Body of pancreas (tissue), 4 donors: ENCODE measurements around the gene SPATS2L. TPM values are rescaled to one million over a fixed set of nuclear protein-coding genes. Genes with fewer than 3 reads are reported as not detected.

Source experiments
- ATAC-seq: fragments of 150-250 bp; one replicate; pipeline ENCODE4 v1.9.1; 2016
- DNase-seq, 4 donors: peaks; one replicate each; pipeline ENCODE4 v3.0.0-alpha.2; 2019
- H3K27ac ChIP-seq, 4 donors: fragments of 200-600 bp; sonication (generic); 1 replicate in 3 of 4; 2 replicates in 1 of 4; pipeline versions ENCODE4 v1.5.1 to v1.6.1; 2016 to 2019; ENCODE audit warnings: mild to moderate bottlenecking in 1 of 4, mixed read lengths in 1 of 4, moderate library complexity in 1 of 4
- H3K27me3 ChIP-seq, 2 donors: fragments of 200-600 bp; sonication (generic); one replicate each; pipeline ENCODE4 v1.6.0; 2016; ENCODE audit warnings: mild to moderate bottlenecking in 1 of 2
- H3K36me3 ChIP-seq, 2 donors: fragments of 200-600 bp; sonication (generic); replicated peaks in 1 of 2; 2 replicates each; pipeline ENCODE4 v1.5.1; 2016; ENCODE audit warnings: low read depth in 2 of 2; ENCODE audit not compliant: insufficient read depth in 1 of 2
- H3K4me1 ChIP-seq: fragments of 200-600 bp; sonication (generic); one replicate; pipeline ENCODE4 v1.6.0; 2016
- H3K4me3 ChIP-seq, 2 donors: fragments of 200-600 bp; sonication (generic); 1 replicate in 1 of 2; 2 replicates in 1 of 2; pipeline ENCODE4 v1.5.1; 2016 to 2019
- H3K9me3 ChIP-seq, 3 donors: fragments of 200-600 bp; sonication (generic); 1 replicate in 2 of 3; 2 replicates in 1 of 3; pipeline ENCODE4 v1.5.1; 2016
- POLR2A ChIP-seq, 3 donors: fragments of 450-650 bp; IDR thresholded peaks; one replicate each; pipeline ENCODE4 v1.6.1; 2016; ENCODE audit warnings: antibody characterized with exemption in 3 of 3, mild to moderate bottlenecking in 2 of 3
- WGBS, 2 donors: methylation state at CpG; one replicate each; pipeline ENCODE4 v1.1.5; 2017; 5-methylcytosine and 5-hydroxymethylcytosine counted together
- intact Hi-C: fragments of 100-400 bp; cut with DNase I; formaldehyde crosslinking; loops from one replicate; pipeline ENCODE4 v1.15.1; 2023
- total RNA-seq, 2 donors: library from RNA; depleted of rRNA; stranded (reverse); fragments of >200 nt; gene quantifications; one replicate each; pipeline ENCODE4 v1.1.0, GENCODE V29; 2016
- TF ChIP-seq, protein P1 (sequence below), 7 experiments: fragments of 450-650 bp in 4 of 7; fragments of 200-600 bp in 3 of 7; sonication (generic) in 3 of 7; IDR thresholded peaks; one replicate each; pipeline ENCODE4 v1.5.1; 2016 to 2019; ENCODE audit warnings: antibody characterized with exemption in 7 of 7

The SPATS2L gene
- total RNA-seq, 2 donors from 2014 or later: 39.2 to 49.8 TPM

DNA sequence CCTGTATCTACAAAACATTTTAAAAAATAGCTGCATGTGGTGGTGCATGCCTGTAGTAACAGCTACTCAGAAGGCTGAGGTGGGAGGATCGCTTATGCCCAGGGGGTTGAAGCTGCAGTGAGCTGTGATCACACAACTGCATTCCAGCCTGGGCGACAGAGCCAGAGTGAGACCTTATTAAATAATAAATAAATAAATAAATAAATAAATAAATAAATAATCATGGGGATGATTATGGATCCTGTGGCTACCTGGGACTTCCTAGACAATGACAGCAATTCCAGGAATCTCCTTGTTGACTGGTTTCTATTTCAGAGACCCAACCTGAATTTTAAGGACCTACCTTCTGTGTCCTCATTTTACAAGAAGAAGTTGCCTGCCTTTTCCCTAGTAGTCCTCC, 111.9 kb downstream of the SPATS2L start:
- H3K4me3 ChIP-seq: no peak overlapping the region
- ATAC-seq: no peak
- H3K36me3 ChIP-seq: peaks cover 0 to 13% of the 10 kb centered on the region in 2 donors
- no peak overlapping the region for H3K27ac ChIP-seq
- H3K4me1 ChIP-seq: no peaks in the 10 kb centered on the region
- TF ChIP-seq, protein P1, sequence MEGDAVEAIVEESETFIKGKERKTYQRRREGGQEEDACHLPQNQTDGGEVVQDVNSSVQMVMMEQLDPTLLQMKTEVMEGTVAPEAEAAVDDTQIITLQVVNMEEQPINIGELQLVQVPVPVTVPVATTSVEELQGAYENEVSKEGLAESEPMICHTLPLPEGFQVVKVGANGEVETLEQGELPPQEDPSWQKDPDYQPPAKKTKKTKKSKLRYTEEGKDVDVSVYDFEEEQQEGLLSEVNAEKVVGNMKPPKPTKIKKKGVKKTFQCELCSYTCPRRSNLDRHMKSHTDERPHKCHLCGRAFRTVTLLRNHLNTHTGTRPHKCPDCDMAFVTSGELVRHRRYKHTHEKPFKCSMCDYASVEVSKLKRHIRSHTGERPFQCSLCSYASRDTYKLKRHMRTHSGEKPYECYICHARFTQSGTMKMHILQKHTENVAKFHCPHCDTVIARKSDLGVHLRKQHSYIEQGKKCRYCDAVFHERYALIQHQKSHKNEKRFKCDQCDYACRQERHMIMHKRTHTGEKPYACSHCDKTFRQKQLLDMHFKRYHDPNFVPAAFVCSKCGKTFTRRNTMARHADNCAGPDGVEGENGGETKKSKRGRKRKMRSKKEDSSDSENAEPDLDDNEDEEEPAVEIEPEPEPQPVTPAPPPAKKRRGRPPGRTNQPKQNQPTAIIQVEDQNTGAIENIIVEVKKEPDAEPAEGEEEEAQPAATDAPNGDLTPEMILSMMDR (IDR thresholded peaks at IDR 0.05): no peak
- DNase-seq: no peak
- intact Hi-C loops: no loop called here
- H3K9me3 ChIP-seq: no peaks in the 10 kb centered on the region
- WGBS, 2 donors: 95 to 100% methylated on average over 2 of the region's 2 CpGs
- no peaks in the 10 kb centered on the region for H3K27me3 ChIP-seq

DNA sequence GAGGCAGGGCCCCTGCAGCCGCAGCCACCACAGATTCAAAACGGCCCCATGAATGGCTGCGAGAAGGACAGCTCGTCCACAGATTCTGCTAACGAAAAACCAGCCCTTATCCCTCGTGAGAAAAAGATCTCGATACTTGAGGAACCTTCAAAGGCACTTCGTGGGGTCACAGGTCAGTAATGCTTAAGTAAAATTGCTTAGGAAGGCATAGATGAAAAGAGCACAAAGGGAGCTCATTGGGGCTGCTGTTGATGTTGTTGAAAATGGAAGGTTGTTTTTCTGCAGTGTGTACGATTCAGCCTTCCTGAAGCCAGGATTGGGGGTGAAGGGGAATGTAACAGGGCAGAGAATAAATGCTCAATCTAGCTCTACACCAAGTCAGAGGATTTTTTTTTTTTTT, 112.8 kb downstream of the SPATS2L start:
- TF ChIP-seq, protein P1 (IDR thresholded peaks at IDR 0.05): no peak
- TF ChIP-seq POLR2A (IDR thresholded peaks at IDR 0.05): no peak
- WGBS, 2 donors: 85 to 93% methylated on average over 9 of the region's 9 CpGs
- DNase-seq (no peak), ATAC-seq (no peak)
- intact Hi-C loops: no loop called here
- Histone ChIP-seq H3K4me3 (no peak overlapping the region), H3K36me3 (peaks cover 0 to 13% of the 10 kb centered on the region in 2 donors), H3K27ac (no peak overlapping the region), H3K4me1 (no peaks in the 10 kb centered on the region), H3K9me3 (no peaks in the 10 kb centered on the region), H3K27me3 (no peaks in the 10 kb centered on the region)

DNA sequence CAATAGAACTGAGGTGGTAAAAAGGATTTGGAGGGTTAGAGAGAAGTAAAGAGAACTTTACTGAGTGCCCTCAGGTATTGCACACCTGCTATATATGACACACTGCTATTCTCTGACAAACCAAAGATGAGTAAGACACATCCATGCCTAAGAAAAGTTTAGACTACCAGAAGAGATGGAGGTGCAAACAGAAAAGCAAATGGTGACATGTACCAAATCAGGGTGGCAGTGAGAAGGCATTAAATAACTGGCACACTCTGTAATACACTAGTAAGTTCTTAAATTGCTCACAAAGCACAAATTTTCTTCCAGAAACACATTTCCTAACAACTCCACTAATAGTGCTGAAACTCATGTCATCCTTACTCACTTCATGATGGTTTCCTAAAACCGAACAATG, 114.8 kb downstream of the SPATS2L start:
- TF ChIP-seq POLR2A (IDR thresholded peaks at IDR 0.05): no peak
- TF ChIP-seq, protein P1 (IDR thresholded peaks at IDR 0.05): no peak
- Histone ChIP-seq H3K4me3 (no peak overlapping the region), H3K9me3 (no peaks in the 10 kb centered on the region), H3K27me3 (no peaks in the 10 kb centered on the region), H3K36me3 (peaks cover 0 to 13% of the 10 kb centered on the region in 2 donors), H3K4me1 (no peaks in the 10 kb centered on the region), H3K27ac (no peak overlapping the region)
- ATAC-seq (no peak), DNase-seq (no peak)
- intact Hi-C loops: no loop called here
- 91 to 98% methylated on average over 1 of the region's 1 CpG for WGBS, 2 donors

DNA sequence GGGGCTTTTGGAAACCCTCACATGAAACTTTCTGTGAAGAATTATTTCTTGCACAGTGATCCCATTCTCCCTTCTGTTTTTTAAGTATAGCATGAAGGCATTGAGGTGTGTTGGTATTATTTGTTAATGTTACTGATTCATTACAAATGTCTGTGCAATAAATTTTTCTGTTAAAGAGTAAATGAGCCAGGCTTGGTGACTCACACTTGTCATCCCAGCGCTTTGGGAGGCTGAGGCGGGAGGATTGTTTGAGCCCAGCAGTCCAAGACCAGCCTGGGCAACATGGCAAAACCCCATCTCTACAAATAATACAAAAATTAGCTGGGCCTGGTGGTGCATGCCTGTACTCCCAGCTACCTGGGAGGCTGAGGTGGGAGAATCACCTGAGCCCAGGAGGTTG, 115.6 kb downstream of the SPATS2L start:
- no peak for TF ChIP-seq POLR2A (IDR thresholded peaks at IDR 0.05)
- TF ChIP-seq, protein P1 (IDR thresholded peaks at IDR 0.05): no peak

DNA sequence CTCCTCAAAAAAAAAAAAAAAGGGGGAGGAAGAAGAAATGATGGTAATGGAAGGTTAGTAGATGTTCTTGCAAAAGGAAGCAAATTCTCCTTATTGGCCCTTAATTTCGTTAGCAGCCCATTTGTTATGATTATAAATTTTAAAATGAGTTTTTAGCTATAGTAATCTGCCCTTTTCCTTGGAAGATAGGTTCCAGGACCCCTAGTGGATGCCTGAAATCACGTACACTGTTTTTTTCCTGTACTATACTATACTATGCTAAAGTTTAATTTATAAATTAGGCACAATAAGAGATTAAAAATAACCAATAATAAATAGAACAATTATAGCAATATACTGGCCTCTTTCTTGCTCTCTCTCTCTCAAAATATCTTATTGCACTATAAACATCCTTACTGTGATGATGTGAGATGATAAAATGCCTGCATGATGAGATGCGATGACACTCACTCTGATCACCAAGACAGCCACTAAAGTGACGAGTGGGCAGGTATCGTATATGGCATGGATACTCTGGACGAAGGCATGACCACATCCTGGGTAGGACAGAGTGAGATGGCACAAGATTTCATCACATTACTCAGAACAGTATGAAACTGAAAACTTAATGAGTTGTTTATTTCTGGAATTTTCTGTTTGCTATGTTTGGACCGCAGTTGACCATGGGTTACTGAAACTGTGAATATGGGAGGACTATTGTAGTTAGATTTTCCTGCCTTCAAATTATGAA, 116.2 kb downstream of the SPATS2L start:
- no peaks in the 10 kb centered on the region for H3K9me3 ChIP-seq
- H3K36me3 ChIP-seq: peaks cover 0 to 13% of the 10 kb centered on the region in 2 donors
- WGBS, 2 donors: 91 to 93% methylated on average over 7 of the region's 7 CpGs
- no peaks in the 10 kb centered on the region for H3K4me1 ChIP-seq
- intact Hi-C loops: no loop called here
- TF ChIP-seq, protein P1 (IDR thresholded peaks at IDR 0.05): no peak
- TF ChIP-seq POLR2A (IDR thresholded peaks at IDR 0.05): no peak
- H3K4me3 ChIP-seq: no peak overlapping the region
- ATAC-seq (no peak), DNase-seq (no peak)
- no peak overlapping the region for H3K27ac ChIP-seq
- H3K27me3 ChIP-seq: no peaks in the 10 kb centered on the region

More for the DNA sequence above, 115.6 kb downstream of the SPATS2L start:
- H3K4me1 ChIP-seq: no peaks in the 10 kb centered on the region
- DNase-seq (no peak), ATAC-seq (no peak)
- peaks cover 0 to 13% of the 10 kb centered on the region in 2 donors for H3K36me3 ChIP-seq
- WGBS, 2 donors: 89 to 100% methylated on average over 2 of the region's 2 CpGs
- H3K27ac ChIP-seq: no peak overlapping the region
- intact Hi-C loops: no loop called here
- H3K4me3 ChIP-seq: no peak overlapping the region
- no peaks in the 10 kb centered on the region for H3K9me3 ChIP-seq
- no peaks in the 10 kb centered on the region for H3K27me3 ChIP-seq
